SK-N-SH treated with all-trans-retinoic acid at 6 μM for 48 hours (cell line): ENCODE results near the gene LCN1.

ENCODE experiments used
- ATAC-seq: fragments of 200-7000 bp; cut with Tn5 transposase; 3 replicates; pipeline ENCODE4 v1.9.1; 2020; ENCODE audit warnings: mild to moderate bottlenecking, moderate library complexity
- ARNTL ChIP-seq: fragments of 450-650 bp; formaldehyde crosslinking; IDR thresholded peaks from 2 replicates; pipeline ENCODE4 v1.5.0; 2020; ENCODE audit warnings: low read depth, mild to moderate bottlenecking, moderate library complexity, borderline replicate concordance
- BACH2 ChIP-seq: fragments of 250-450 bp; sonication (Bioruptor Pico); IDR thresholded peaks from 2 replicates; pipeline ENCODE4 v1.9.0; 2021; ENCODE audit warnings: mild to moderate bottlenecking, borderline replicate concordance
- CSDC2 ChIP-seq: fragments of 250-450 bp; sonication (Bioruptor Pico); IDR thresholded peaks from 2 replicates; pipeline ENCODE4 v1.5.0; 2020; ENCODE audit warnings: mild to moderate bottlenecking, moderate library complexity
- ESRRG ChIP-seq: fragments of 250-450 bp; sonication (Bioruptor Pico); IDR thresholded peaks from 2 replicates; pipeline ENCODE4 v1.6.1; 2021; ENCODE audit warnings: mild to moderate bottlenecking
- GLIS3 ChIP-seq: fragments of 250-450 bp; sonication (Bioruptor Pico); IDR thresholded peaks from 2 replicates; pipeline ENCODE4 v1.5.0; 2020; ENCODE audit warnings: mild to moderate bottlenecking, moderate library complexity
- ISL1 ChIP-seq: fragments of 250-450 bp; sonication (Bioruptor Pico); IDR thresholded peaks from 2 replicates; pipeline ENCODE4 v2.1.2; 2022; ENCODE audit warnings: mild to moderate bottlenecking, moderate library complexity
- OSR1 ChIP-seq: fragments of 250-450 bp; sonication (Bioruptor Pico); IDR thresholded peaks from 2 replicates; pipeline ENCODE4 v1.8.0; 2022; ENCODE audit warnings: moderate library complexity, mild to moderate bottlenecking, inconsistent platforms
- PPARA ChIP-seq: fragments of 250-450 bp; sonication (Bioruptor Pico); IDR thresholded peaks from 2 replicates; pipeline ENCODE4 v1.5.0; 2020; ENCODE audit warnings: mild to moderate bottlenecking, borderline replicate concordance
- TCF4 ChIP-seq: fragments of 250-450 bp; sonication (Bioruptor Pico); IDR thresholded peaks from 2 replicates; pipeline ENCODE4 v1.8.0; 2021; ENCODE audit warnings: mild to moderate bottlenecking, moderate library complexity, borderline replicate concordance
- TOX ChIP-seq: fragments of 250-450 bp; sonication (Bioruptor Pico); IDR thresholded peaks from 2 replicates; pipeline ENCODE4 v1.8.0; 2021; ENCODE audit warnings: mild to moderate bottlenecking, moderate library complexity, borderline replicate concordance
- ZC3H10 ChIP-seq: fragments of 250-450 bp; sonication (Bioruptor Pico); IDR thresholded peaks from 2 replicates; pipeline ENCODE4 v1.5.1; 2021; ENCODE audit warnings: mild to moderate bottlenecking, moderate library complexity
- ZFP3 ChIP-seq: fragments of 250-450 bp; sonication (Bioruptor Pico); IDR thresholded peaks from 2 replicates; pipeline ENCODE4 v1.5.0; 2020; ENCODE audit warnings: mild to moderate bottlenecking, moderate library complexity
- ZFP30 ChIP-seq: fragments of 450-650 bp; formaldehyde crosslinking; IDR thresholded peaks from 2 replicates; pipeline ENCODE4 v1.5.0; 2022; ENCODE audit warnings: mild to moderate bottlenecking, moderate library complexity
- ZNF565 ChIP-seq: fragments of 450-650 bp; formaldehyde crosslinking; conservative IDR thresholded peaks from 2 replicates; pipeline ENCODE4 v1.5.0; 2020; ENCODE audit warnings: low read depth, mild to moderate bottlenecking, moderate library complexity
- ZNF70 ChIP-seq: fragments of 450-650 bp; formaldehyde crosslinking; IDR thresholded peaks from 2 replicates; pipeline ENCODE4 v1.5.0; 2020; ENCODE audit warnings: mild to moderate bottlenecking, moderate library complexity
- ZNF8 ChIP-seq: fragments of 450-650 bp; formaldehyde crosslinking; IDR thresholded peaks from 2 replicates; pipeline ENCODE4 v1.5.0; 2020; ENCODE audit warnings: mild to moderate bottlenecking, moderate library complexity
- TF ChIP-seq, protein P1 (sequence below): fragments of 250-450 bp; sonication (Bioruptor Pico); IDR thresholded peaks from 2 replicates; pipeline ENCODE4 v1.5.1; 2020; ENCODE audit warnings: low read depth, mild to moderate bottlenecking, moderate library complexity
- TF ChIP-seq, protein P2 (sequence below): fragments of 250-450 bp; sonication (Bioruptor Pico); IDR thresholded peaks from 2 replicates; pipeline ENCODE4 v1.5.1; 2021; ENCODE audit warnings: mild to moderate bottlenecking, moderate library complexity
- TF ChIP-seq, protein P3 (sequence below): fragments of 250-450 bp; sonication (Bioruptor Pico); IDR thresholded peaks from 2 replicates; pipeline ENCODE4 v1.8.0; 2021; ENCODE audit warnings: low read depth, mild to moderate bottlenecking, moderate library complexity, borderline replicate concordance
- TF ChIP-seq, protein P4 (sequence below): fragments of 250-450 bp; sonication (Bioruptor Pico); IDR thresholded peaks from 2 replicates; pipeline ENCODE4 v1.8.0; 2020; ENCODE audit warnings: mild to moderate bottlenecking, moderate library complexity, borderline replicate concordance

Gene LCN1

DNA sequence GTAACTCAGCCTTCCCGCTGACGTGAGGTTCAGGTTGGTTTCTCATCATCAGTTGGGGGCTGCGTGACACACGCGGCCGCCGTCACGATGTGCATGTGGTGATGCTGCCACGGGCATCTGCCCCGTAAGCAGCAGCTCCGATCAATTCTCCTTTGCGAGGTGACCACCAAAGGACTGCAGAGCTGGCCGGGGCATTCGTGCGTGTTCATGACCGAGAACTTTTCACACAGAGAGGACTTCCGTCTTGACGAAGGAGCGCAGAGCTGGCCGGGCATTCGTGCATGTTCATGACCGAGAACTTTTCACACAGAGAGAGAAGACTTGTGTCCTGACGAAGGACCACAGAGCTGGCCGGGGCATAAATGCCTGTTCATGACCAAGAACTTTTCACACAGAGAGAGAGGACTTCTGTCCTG, 3.8 kb upstream of the LCN1 start (continued):
- TF ChIP-seq, protein P1, sequence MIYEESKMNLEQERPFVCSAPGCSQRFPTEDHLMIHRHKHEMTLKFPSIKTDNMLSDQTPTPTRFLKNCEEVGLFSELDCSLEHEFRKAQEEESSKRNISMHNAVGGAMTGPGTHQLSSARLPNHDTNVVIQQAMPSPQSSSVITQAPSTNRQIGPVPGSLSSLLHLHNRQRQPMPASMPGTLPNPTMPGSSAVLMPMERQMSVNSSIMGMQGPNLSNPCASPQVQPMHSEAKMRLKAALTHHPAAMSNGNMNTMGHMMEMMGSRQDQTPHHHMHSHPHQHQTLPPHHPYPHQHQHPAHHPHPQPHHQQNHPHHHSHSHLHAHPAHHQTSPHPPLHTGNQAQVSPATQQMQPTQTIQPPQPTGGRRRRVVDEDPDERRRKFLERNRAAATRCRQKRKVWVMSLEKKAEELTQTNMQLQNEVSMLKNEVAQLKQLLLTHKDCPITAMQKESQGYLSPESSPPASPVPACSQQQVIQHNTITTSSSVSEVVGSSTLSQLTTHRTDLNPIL (CRISPR knock-in tag), result no peak

DNA sequence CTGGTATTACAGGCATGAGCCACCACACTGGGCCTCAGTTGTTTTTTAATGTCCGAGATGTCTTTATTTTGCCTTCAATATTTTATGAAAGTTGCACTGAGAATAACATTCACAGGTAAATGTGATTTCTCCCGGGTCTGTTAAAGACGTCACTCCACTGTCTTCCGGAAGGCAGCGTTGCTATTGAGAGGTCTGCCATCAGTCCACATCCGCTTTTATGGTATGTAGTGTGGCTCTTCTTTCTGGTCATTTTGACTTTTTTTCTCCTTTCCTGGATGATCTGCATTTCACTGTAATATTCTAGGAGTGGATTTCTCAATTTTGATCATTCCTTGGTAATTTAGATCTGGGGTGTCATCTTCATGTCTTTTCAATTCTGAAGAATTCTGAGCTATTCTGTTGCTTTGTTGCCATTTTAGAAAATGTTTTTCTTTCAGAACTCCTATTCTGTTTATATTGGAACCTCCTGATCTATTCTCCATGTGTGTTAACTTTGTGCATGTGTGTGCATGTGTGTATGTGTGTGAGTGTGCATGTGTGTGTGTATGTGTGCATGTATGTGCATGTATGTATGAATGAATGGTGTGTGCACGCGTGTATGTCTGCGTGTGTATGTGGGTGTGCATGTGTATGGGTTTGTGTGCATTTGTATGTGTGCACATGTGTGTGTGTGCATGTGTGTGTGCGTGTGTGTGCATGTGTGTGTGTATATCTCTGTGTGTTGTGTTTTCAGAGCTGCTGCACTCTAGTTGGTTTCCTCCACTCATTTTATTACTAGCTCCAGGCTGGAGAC, 1.9 kb upstream of the LCN1 start:
- ATAC-seq, result no peak
- TF ChIP-seq TCF4 (CRISPR knock-in tag) (no peak), ZNF565 (CRISPR knock-in tag) (no peak), PPARA (CRISPR knock-in tag) (no peak), GLIS3 (no peak), ZFP30 (CRISPR knock-in tag) (no peak), ZNF8 (CRISPR knock-in tag) (no peak), BACH2 (CRISPR knock-in tag) (no peak), ISL1 (CRISPR knock-in tag) (no peak)
- TF ChIP-seq, protein P2, sequence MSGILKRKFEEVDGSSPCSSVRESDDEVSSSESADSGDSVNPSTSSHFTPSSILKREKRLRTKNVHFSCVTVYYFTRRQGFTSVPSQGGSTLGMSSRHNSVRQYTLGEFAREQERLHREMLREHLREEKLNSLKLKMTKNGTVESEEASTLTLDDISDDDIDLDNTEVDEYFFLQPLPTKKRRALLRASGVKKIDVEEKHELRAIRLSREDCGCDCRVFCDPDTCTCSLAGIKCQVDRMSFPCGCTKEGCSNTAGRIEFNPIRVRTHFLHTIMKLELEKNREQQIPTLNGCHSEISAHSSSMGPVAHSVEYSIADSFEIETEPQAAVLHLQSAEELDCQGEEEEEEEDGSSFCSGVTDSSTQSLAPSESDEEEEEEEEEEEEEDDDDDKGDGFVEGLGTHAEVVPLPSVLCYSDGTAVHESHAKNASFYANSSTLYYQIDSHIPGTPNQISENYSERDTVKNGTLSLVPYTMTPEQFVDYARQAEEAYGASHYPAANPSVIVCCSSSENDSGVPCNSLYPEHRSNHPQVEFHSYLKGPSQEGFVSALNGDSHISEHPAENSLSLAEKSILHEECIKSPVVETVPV (CRISPR knock-in tag), result no peak
- TF ChIP-seq, protein P3, sequence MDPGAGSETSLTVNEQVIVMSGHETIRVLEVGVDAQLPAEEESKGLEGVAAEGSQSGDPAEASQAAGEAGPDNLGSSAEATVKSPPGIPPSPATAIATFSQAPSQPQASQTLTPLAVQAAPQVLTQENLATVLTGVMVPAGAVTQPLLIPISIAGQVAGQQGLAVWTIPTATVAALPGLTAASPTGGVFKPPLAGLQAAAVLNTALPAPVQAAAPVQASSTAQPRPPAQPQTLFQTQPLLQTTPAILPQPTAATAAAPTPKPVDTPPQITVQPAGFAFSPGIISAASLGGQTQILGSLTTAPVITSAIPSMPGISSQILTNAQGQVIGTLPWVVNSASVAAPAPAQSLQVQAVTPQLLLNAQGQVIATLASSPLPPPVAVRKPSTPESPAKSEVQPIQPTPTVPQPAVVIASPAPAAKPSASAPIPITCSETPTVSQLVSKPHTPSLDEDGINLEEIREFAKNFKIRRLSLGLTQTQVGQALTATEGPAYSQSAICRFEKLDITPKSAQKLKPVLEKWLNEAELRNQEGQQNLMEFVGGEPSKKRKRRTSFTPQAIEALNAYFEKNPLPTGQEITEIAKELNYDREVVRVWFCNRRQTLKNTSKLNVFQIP (CRISPR knock-in tag), result no peak

DNA sequence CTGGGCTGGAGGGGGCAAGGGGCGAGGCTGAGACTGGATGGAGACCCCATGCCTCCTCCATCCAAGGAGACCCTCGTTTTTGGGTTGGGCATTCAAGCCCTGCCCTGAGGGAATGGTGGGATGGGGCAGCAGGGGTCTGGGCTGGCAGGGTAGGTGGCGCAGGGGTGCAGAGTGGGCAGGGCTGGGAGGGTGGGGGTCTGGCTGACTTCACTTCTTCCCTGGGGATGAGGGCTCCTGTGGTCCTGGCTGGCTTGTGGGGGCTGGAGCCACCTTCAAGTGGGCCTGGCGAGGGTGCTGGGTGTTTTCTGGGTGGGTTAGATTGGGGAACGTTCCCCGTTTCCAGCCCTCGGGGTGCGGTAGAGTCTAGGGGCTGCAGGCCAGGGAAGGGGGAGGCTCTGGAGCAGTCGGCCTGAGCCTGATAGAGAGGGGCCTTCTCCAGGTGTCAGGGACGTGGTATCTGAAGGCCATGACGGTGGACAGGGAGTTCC, 412 bp downstream of the LCN1 start:
- TF ChIP-seq ZNF8 (CRISPR knock-in tag) (no peak), OSR1 (CRISPR knock-in tag) (no peak), BACH2 (CRISPR knock-in tag) (no peak), TCF4 (CRISPR knock-in tag) (no peak), GLIS3 (no peak), ZNF565 (CRISPR knock-in tag) (no peak), ZNF70 (CRISPR knock-in tag) (no peak), TOX (CRISPR knock-in tag) (no peak), CSDC2 (CRISPR knock-in tag) (no peak), ZC3H10 (CRISPR knock-in tag) (no peak), ZFP3 (CRISPR knock-in tag) (no peak), ARNTL (CRISPR knock-in tag) (no peak), PPARA (CRISPR knock-in tag) (no peak), ESRRG (CRISPR knock-in tag) (no peak)
- TF ChIP-seq, protein P2 (CRISPR knock-in tag), result no peak
- TF ChIP-seq, protein P3 (CRISPR knock-in tag), result no peak
- TF ChIP-seq, protein P4, sequence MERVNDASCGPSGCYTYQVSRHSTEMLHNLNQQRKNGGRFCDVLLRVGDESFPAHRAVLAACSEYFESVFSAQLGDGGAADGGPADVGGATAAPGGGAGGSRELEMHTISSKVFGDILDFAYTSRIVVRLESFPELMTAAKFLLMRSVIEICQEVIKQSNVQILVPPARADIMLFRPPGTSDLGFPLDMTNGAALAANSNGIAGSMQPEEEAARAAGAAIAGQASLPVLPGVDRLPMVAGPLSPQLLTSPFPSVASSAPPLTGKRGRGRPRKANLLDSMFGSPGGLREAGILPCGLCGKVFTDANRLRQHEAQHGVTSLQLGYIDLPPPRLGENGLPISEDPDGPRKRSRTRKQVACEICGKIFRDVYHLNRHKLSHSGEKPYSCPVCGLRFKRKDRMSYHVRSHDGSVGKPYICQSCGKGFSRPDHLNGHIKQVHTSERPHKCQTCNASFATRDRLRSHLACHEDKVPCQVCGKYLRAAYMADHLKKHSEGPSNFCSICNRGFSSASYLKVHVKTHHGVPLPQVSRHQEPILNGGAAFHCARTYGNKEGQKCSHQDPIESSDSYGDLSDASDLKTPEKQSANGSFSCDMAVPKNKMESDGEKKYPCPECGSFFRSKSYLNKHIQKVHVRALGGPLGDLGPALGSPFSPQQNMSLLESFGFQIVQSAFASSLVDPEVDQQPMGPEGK, result no peak
- ATAC-seq, result no peak
